Measurements from ENCODE around the gene RASA3.

DNA sequence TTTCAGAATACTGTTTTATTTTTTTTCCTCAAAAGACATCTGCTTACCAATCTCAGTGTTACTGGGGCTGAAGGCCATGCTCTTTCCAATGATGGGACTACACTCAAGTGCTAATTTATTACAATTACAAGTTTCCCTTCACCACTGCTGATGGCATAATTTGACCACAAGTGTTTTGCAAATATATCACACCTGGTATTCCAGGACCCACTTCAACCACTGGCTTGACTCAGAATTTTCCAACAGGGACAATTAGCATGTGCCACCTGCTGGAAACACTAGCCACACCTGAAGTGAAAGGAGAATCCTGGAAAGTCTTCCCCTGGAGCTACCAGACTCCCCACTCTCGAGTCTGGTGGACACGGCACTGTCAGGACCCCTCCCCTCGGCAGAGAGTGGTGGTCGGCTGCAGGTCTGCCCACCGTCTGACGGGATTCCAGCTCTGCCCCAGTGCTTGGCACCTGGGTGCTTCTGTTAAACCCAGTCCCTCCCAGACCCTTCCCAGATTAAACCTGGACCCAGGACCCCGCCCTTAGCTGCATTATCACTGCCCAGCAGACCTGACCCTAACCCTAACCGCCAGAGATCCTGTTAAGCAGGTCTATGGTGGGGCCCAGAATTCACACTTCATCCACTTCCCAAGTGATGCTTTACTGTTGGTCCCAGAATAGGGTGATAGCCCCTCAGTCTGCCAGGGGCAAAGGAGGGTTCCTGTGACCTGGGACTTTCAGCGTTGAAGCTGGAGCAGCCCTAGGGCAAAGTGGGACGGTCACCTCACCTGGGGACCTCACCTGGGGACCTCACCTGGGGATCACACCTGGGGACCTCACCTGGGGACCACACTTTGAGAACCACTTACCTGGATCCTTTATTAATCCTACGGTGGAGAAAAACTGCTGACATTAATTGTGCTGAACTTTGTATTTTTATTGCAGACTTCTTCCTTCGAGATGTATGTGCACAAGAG is 17.6 kb upstream of the RASA3 start:
- TF ChIP-seq JUNB (CRISPR knock-in tag; conservative IDR thresholded peaks at IDR 0.05) (no peak), NFYB (IDR thresholded peaks at IDR 0.05; ENCODE audit: extremely low read depth, insufficient read length) (no peak), KLF13 (tag; IDR thresholded peaks at IDR 0.05; ENCODE audit: borderline replicate concordance, low read depth) (no peak), ZNF121 (CRISPR knock-in tag; conservative IDR thresholded peaks at IDR 0.05) (no peak), MYC (IDR thresholded peaks at IDR 0.05; ENCODE audit: low read depth, low read length) (no peak), MYC (CRISPR knock-in tag; IDR thresholded peaks at IDR 0.05; ENCODE audit: borderline replicate concordance, low read depth) (no peak), ZBTB7A (IDR thresholded peaks at IDR 0.05; ENCODE audit: borderline replicate concordance, control insufficient read depth, low read depth, low read length) (no peak)
- TF ChIP-seq, protein P1, sequence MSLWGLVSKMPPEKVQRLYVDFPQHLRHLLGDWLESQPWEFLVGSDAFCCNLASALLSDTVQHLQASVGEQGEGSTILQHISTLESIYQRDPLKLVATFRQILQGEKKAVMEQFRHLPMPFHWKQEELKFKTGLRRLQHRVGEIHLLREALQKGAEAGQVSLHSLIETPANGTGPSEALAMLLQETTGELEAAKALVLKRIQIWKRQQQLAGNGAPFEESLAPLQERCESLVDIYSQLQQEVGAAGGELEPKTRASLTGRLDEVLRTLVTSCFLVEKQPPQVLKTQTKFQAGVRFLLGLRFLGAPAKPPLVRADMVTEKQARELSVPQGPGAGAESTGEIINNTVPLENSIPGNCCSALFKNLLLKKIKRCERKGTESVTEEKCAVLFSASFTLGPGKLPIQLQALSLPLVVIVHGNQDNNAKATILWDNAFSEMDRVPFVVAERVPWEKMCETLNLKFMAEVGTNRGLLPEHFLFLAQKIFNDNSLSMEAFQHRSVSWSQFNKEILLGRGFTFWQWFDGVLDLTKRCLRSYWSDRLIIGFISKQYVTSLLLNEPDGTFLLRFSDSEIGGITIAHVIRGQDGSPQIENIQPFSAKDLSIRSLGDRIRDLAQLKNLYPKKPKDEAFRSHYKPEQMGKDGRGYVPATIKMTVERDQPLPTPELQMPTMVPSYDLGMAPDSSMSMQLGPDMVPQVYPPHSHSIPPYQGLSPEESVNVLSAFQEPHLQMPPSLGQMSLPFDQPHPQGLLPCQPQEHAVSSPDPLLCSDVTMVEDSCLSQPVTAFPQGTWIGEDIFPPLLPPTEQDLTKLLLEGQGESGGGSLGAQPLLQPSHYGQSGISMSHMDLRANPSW (CRISPR knock-in tag; IDR thresholded peaks at IDR 0.05), result no peak
- TF ChIP-seq, protein P2, sequence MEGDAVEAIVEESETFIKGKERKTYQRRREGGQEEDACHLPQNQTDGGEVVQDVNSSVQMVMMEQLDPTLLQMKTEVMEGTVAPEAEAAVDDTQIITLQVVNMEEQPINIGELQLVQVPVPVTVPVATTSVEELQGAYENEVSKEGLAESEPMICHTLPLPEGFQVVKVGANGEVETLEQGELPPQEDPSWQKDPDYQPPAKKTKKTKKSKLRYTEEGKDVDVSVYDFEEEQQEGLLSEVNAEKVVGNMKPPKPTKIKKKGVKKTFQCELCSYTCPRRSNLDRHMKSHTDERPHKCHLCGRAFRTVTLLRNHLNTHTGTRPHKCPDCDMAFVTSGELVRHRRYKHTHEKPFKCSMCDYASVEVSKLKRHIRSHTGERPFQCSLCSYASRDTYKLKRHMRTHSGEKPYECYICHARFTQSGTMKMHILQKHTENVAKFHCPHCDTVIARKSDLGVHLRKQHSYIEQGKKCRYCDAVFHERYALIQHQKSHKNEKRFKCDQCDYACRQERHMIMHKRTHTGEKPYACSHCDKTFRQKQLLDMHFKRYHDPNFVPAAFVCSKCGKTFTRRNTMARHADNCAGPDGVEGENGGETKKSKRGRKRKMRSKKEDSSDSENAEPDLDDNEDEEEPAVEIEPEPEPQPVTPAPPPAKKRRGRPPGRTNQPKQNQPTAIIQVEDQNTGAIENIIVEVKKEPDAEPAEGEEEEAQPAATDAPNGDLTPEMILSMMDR (IDR thresholded peaks at IDR 0.05 in 2 of 3, conservative IDR thresholded peaks at IDR 0.05 in 1 of 3; ENCODE audit: insufficient read depth in 2 of 3, low read depth in 1 of 3, low read length in 3 of 3), result no peak

All from K562 (cell line).